Activated B cell treated with CpG ODN at 0.5 μM for 24 hours (primary cell): ENCODE data around the gene SPOCD1. TPM values are rescaled to one million over a fixed set of nuclear protein-coding genes. Genes with fewer than 3 reads are reported as not detected.

Experiments used
- ATAC-seq: fragments of 200-7000 bp; cut with Tn5 transposase; one replicate; pipeline ENCODE4 v1.10.0; 2021; ENCODE audit warnings: low read depth, mild to moderate bottlenecking, moderate library complexity
- CTCF ChIA-PET: fragments of 350-600 bp; sonication (Branson Sonifier 250); formaldehyde crosslinking; loops from one replicate; lab custom pipeline; 2021; ENCODE audit warnings: antibody characterized with exemption; lab: Charles Lee
- POLR2A ChIA-PET: fragments of 350-600 bp; sonication (Branson Sonifier 250); formaldehyde crosslinking; loops from one replicate; lab custom pipeline; 2021; ENCODE audit warnings: antibody characterized with exemption; lab: Charles Lee
- DNase-seq: peaks from one replicate; pipeline ENCODE4 v3.0.0; 2022
- H3K27ac Mint-ChIP-seq: one replicate; pipeline ENCODE4 v1.8.0; 2020; ENCODE audit warnings: mixed read lengths
- H3K27me3 Mint-ChIP-seq: one replicate; pipeline ENCODE4 v1.8.0; 2021; ENCODE audit warnings: mixed read lengths
- H3K36me3 Mint-ChIP-seq: one replicate; pipeline ENCODE4 v1.8.0; 2021; ENCODE audit warnings: low read depth, mixed read lengths
- H3K4me1 Mint-ChIP-seq: one replicate; pipeline ENCODE4 v1.8.0; 2021; ENCODE audit warnings: mixed read lengths
- H3K4me3 Mint-ChIP-seq: one replicate; pipeline ENCODE4 v1.8.0; 2020; ENCODE audit warnings: mild to moderate bottlenecking, mixed read lengths
- H3K9me3 Mint-ChIP-seq: one replicate; pipeline ENCODE4 v1.8.0; 2020; ENCODE audit warnings: mixed read lengths
- CTCF ChIP-seq: fragments of 200-600 bp; IDR thresholded peaks from one replicate; pipeline ENCODE4 v1.8.0; 2022; ENCODE audit warnings: antibody characterized with exemption, mild to moderate bottlenecking
- intact Hi-C: fragments of 100-400 bp; cut with micrococcal nuclease; formaldehyde crosslinking; loops from one replicate; pipeline ENCODE4 v1.15.1; 2024
- total RNA-seq: library from RNA; stranded (reverse); gene quantifications from 2 replicates; pipeline ENCODE4 v1.2.3, GENCODE V29; 2022

Gene SPOCD1
- total RNA-seq, 1 donor from 2014 or later, result not detected

GRCh38 chr1:31773861-31774260, 42.0 kb downstream of the SPOCD1 start:
- intact Hi-C loops, result no loop called here
- Mint-ChIP-seq H3K27ac (no peak overlapping the region), H3K9me3 (no peaks in the 10 kb centered on the region), H3K27me3 (peaks cover 45% of the 10 kb centered on the region), H3K4me1 (peaks cover 32% of the 10 kb centered on the region), H3K36me3 (no peaks in the 10 kb centered on the region), H3K4me3 (no peak overlapping the region)
- no peak for TF ChIP-seq CTCF
- ATAC-seq (no peak), DNase-seq (no peak)
- POLR2A ChIA-PET, result interaction anchor here (1.2 kb wide), 1 partner anchor 10 kb away, joined by 4 read pairs; no protein-coding TSS in a partner anchor
- CTCF ChIA-PET, result no interaction called here

- CTCF ChIA-PET, result no interaction called here
- H3K36me3 Mint-ChIP-seq, result no peaks in the 10 kb centered on the region
- POLR2A ChIA-PET, result interaction anchor here (0.6 to 1.2 kb wide), 2 partner anchors 12 to 16 kb away, joined by 3 to 4 read pairs; no protein-coding TSS in a partner anchor
- H3K9me3 Mint-ChIP-seq, result no peaks in the 10 kb centered on the region
- intact Hi-C loops, result loop anchor here (1.0 kb wide), 2 partner anchors 8 to 13 kb away; partner anchors contain the start of gene ADGRB2
- H3K4me3 Mint-ChIP-seq, result peak overlapping the region; percentile 78
- DNase-seq (no peak), ATAC-seq (no peak)
- peak overlapping the region; percentile 15 for H3K27ac Mint-ChIP-seq
- peaks cover 45% of the 10 kb centered on the region for H3K27me3 Mint-ChIP-seq
- TF ChIP-seq CTCF, result no peak
- H3K4me1 Mint-ChIP-seq, result peaks cover 39% of the 10 kb centered on the region
Observed at GRCh38 chr1:31772669-31773248, 43.1 kb downstream of the SPOCD1 start.

- no peak for TF ChIP-seq CTCF
- Mint-ChIP-seq H3K4me3 (peak overlapping the region; percentile 78), H3K4me1 (peaks cover 39% of the 10 kb centered on the region), H3K9me3 (no peaks in the 10 kb centered on the region), H3K27ac (peak overlapping the region; percentile 73), H3K36me3 (no peaks in the 10 kb centered on the region), H3K27me3 (peaks cover 40% of the 10 kb centered on the region)
- ATAC-seq (peak; percentile 55), DNase-seq (no peak)
- CTCF ChIA-PET, result no interaction called here
- POLR2A ChIA-PET, result interaction anchor here (0.6 kb wide), 1 partner anchor 17 kb away, joined by 3 read pairs; no protein-coding TSS in a partner anchor
- intact Hi-C loops, result loop anchor here (1.0 kb wide), 2 partner anchors 8 to 13 kb away; partner anchors contain the start of gene ADGRB2
Observed at GRCh38 chr1:31771891-31772668, 43.7 kb downstream of the SPOCD1 start.

GRCh38 chr1:31769720-31770390, 46.0 kb downstream of the SPOCD1 start:
- Mint-ChIP-seq H3K27me3 (peaks cover 26% of the 10 kb centered on the region), H3K4me1 (peaks cover 43% of the 10 kb centered on the region), H3K4me3 (no peak overlapping the region), H3K9me3 (no peaks in the 10 kb centered on the region), H3K36me3 (no peaks in the 10 kb centered on the region), H3K27ac (no peak overlapping the region)
- ATAC-seq (no peak), DNase-seq (no peak)
- POLR2A ChIA-PET, result interaction anchor here (1.3 to 1.5 kb wide), 3 partner anchors 9 to 19 kb away, joined by 6 to 13 read pairs (median 10); no protein-coding TSS in a partner anchor
- CTCF ChIA-PET, result interaction anchor here (1.2 kb wide), 1 partner anchor 19 kb away, joined by 7 read pairs; no protein-coding TSS in a partner anchor
- TF ChIP-seq CTCF, result no peak
- intact Hi-C loops, result no loop called here
